OCI-LY1 (cell line): ENCODE measurements around the gene UBR3.

Source experiments
- H2AFZ ChIP-seq: fragments of 200-600 bp; sonication (generic), shearing (Covaris generic); 2 replicates; pipeline ENCODE4 v1.6.0; 2014; ENCODE audit warnings: antibody characterized with exemption, mild to moderate bottlenecking, low read length
- H3F3A ChIP-seq: fragments of 200-600 bp; sonication (generic), shearing (Covaris generic); 2 replicates; pipeline ENCODE4 v1.6.0; 2014; ENCODE audit warnings: mild to moderate bottlenecking, antibody characterized with exemption, low read length, moderate library complexity; ENCODE audit not compliant: insufficient read depth
- H3K27ac ChIP-seq: fragments of 200-600 bp; sonication (generic); 2 replicates; pipeline ENCODE4 v1.5.1; 2014; ENCODE audit warnings: low read length, mixed run types, mild to moderate bottlenecking, low read depth; ENCODE audit not compliant: poor library complexity, severe bottlenecking
- H3K27me3 ChIP-seq: fragments of 200-600 bp; sonication (generic); 2 replicates; pipeline ENCODE4 v1.6.0; 2014; ENCODE audit warnings: antibody characterized with exemption, mild to moderate bottlenecking, low read length, moderate library complexity; ENCODE audit not compliant: insufficient read depth
- H3K36me3 ChIP-seq: fragments of 200-600 bp; sonication (generic); 2 replicates; pipeline ENCODE4 v1.6.1; 2014; ENCODE audit warnings: mild to moderate bottlenecking, antibody characterized with exemption, low read length, moderate library complexity, mixed read lengths; ENCODE audit not compliant: insufficient read depth
- H3K4me1 ChIP-seq: fragments of 200-600 bp; sonication (generic); 2 replicates; pipeline ENCODE4 v1.5.1; 2014; ENCODE audit warnings: mild to moderate bottlenecking, low read length, moderate library complexity; ENCODE audit not compliant: insufficient read depth, severe bottlenecking
- H3K4me2 ChIP-seq: fragments of 200-600 bp; sonication (generic), shearing (Covaris generic); 2 replicates; pipeline ENCODE4 v1.6.1; 2014; ENCODE audit warnings: low read length
- H3K4me3 ChIP-seq: fragments of 200-600 bp; sonication (generic); 2 replicates; pipeline ENCODE4 v1.5.1; 2014; ENCODE audit warnings: low read length, low read depth, mild to moderate bottlenecking, mixed read lengths; ENCODE audit not compliant: poor library complexity, severe bottlenecking
- H3K79me2 ChIP-seq: fragments of 200-600 bp; shearing (Covaris generic); 2 replicates; pipeline ENCODE4 v1.6.1; 2016; ENCODE audit warnings: mixed run types, low read length, mixed read lengths; ENCODE audit not compliant: insufficient read depth
- H3K9ac ChIP-seq: fragments of 200-600 bp; sonication (generic), shearing (Covaris generic); 2 replicates; pipeline ENCODE4 v1.6.1; 2014; ENCODE audit warnings: mild to moderate bottlenecking, low read length, mixed read lengths
- H3K9me2 ChIP-seq: fragments of 200-600 bp; sonication (generic), shearing (Covaris generic); 2 replicates; pipeline ENCODE4 v1.6.1; 2014; ENCODE audit warnings: low read depth, mild to moderate bottlenecking, low read length, mixed read lengths
- H3K9me3 ChIP-seq: fragments of 200-600 bp; shearing (Covaris generic); 2 replicates; pipeline ENCODE4 v1.6.1; 2014; ENCODE audit warnings: low read length, mixed read lengths
- H4K20me1 ChIP-seq: fragments of 200-600 bp; sonication (generic), shearing (Covaris generic); 2 replicates; pipeline ENCODE4 v1.6.0; 2016; ENCODE audit warnings: mild to moderate bottlenecking, low read length; ENCODE audit not compliant: insufficient read depth
- CTCF ChIP-seq: fragments of 200-600 bp; sonication (generic), shearing (Covaris generic); IDR thresholded peaks from 2 replicates; pipeline ENCODE4 v1.5.1; 2017; ENCODE audit warnings: mild to moderate bottlenecking, antibody characterized with exemption, low read length, moderate library complexity, mixed read lengths
- EZH2 ChIP-seq: fragments of 200-600 bp; sonication (generic), shearing (Covaris generic); IDR thresholded peaks from 2 replicates; pipeline ENCODE4 v1.8.0; 2017; ENCODE audit warnings: borderline replicate concordance, mixed run types, mild to moderate bottlenecking, antibody characterized with exemption, low read length, moderate library complexity, mixed read lengths

UBR3 gene

GRCh38 chr2:170026361-170026760, 199.1 kb downstream of the UBR3 start:
- no peaks in the 10 kb centered on the region for H3K79me2 ChIP-seq
- H3K27me3 ChIP-seq, result no peaks in the 10 kb centered on the region
- no peak overlapping the region for H2AFZ ChIP-seq
- H3K9me2 ChIP-seq, result no peaks in the 10 kb centered on the region
- H3F3A ChIP-seq, result no peaks in the 10 kb centered on the region
- no peaks in the 10 kb centered on the region for H3K4me1 ChIP-seq
- H3K9ac ChIP-seq, result no peak overlapping the region
- H3K4me3 ChIP-seq, result no peak overlapping the region
- no peak for TF ChIP-seq EZH2
- no peak for TF ChIP-seq CTCF
- peaks cover 18% of the 10 kb centered on the region for H3K36me3 ChIP-seq
- no peak overlapping the region for H3K4me2 ChIP-seq
- no peaks in the 10 kb centered on the region for H3K9me3 ChIP-seq
- no peaks in the 10 kb centered on the region for H4K20me1 ChIP-seq
- H3K27ac ChIP-seq, result no peak overlapping the region

- Histone ChIP-seq H3K4me1 (no peaks in the 10 kb centered on the region), H2AFZ (no peak overlapping the region), H3K79me2 (no peaks in the 10 kb centered on the region), H3K9me2 (no peaks in the 10 kb centered on the region), H3K4me3 (no peak overlapping the region), H3K27ac (no peak overlapping the region), H3K36me3 (peaks cover 22% of the 10 kb centered on the region), H3K9ac (no peak overlapping the region), H4K20me1 (no peaks in the 10 kb centered on the region), H3K9me3 (no peaks in the 10 kb centered on the region), H3K4me2 (no peak overlapping the region), H3K27me3 (no peaks in the 10 kb centered on the region), H3F3A (no peaks in the 10 kb centered on the region)
- TF ChIP-seq CTCF (no peak), EZH2 (no peak)
Observed at GRCh38 chr2:170029551-170029950, 202.3 kb downstream of the UBR3 start.

DNA sequence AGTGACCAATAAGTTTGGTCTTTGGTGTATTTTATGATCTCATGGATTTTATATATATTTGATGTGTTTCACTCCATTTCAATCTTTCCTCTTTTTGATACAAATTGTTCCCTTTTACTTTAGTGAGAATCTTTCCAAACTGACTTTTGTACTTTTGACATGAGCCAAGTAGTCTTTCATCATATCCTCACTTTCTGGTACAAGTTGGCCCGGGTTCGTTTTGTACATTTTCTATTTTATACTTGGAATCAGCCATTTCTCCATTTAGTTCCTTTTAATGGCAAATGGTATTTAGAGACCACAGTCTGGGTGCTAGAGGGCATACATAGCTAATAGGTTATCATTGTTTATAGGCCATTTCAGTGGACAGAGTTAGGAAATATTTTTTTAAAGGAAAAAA, 202.8 kb downstream of the UBR3 start:
- Histone ChIP-seq H3K27me3 (no peaks in the 10 kb centered on the region), H3K4me2 (no peak overlapping the region), H4K20me1 (no peaks in the 10 kb centered on the region), H3K9ac (no peak overlapping the region), H3F3A (no peaks in the 10 kb centered on the region), H3K79me2 (no peaks in the 10 kb centered on the region), H3K4me1 (no peaks in the 10 kb centered on the region), H3K36me3 (peaks cover 22% of the 10 kb centered on the region), H2AFZ (no peak overlapping the region), H3K27ac (no peak overlapping the region), H3K9me3 (no peaks in the 10 kb centered on the region), H3K9me2 (no peaks in the 10 kb centered on the region), H3K4me3 (no peak overlapping the region)
- TF ChIP-seq EZH2 (no peak), CTCF (no peak)
